GM21723 (cell line): ENCODE data around the gene TNRC6C.

Experiments
- ATAC-seq: cut with Tn5 transposase; IDR thresholded peaks from one replicate; pipeline ENCODE4 v1.9.1; 2021; ENCODE audit warnings: mild to moderate bottlenecking, moderate library complexity; ENCODE audit not compliant: unreplicated experiment

Gene TNRC6C

GRCh38 chr17:78012428-78012827 is 53.9 kb downstream of the TNRC6C start:
- ATAC-seq, result no peak

- ATAC-seq, result no peak
Measured at GRCh38 chr17:78013683-78014467, 55.4 kb downstream of the TNRC6C start.

GRCh38 chr17:78014646-78015045 is 56.1 kb downstream of the TNRC6C start:
- ATAC-seq, result no peak

- no peak for ATAC-seq
Measured at GRCh38 chr17:78016852-78017251, 58.3 kb downstream of the TNRC6C start.

- no peak for ATAC-seq
Measured at GRCh38 chr17:78019367-78019975, 61.0 kb downstream of the TNRC6C start.

- peak; percentile 60 for ATAC-seq
Measured at GRCh38 chr17:78019976-78020716, 61.6 kb downstream of the TNRC6C start.

- ATAC-seq, result no peak
Measured at GRCh38 chr17:78020717-78021108, 62.2 kb downstream of the TNRC6C start.

GRCh38 chr17:78022425-78022824 is 63.9 kb downstream of the TNRC6C start:
- ATAC-seq, result no peak

GRCh38 chr17:78023042-78023441 is 64.5 kb downstream of the TNRC6C start:
- no peak for ATAC-seq

GRCh38 chr17:78026381-78026780 is 67.9 kb downstream of the TNRC6C start:
- no peak for ATAC-seq

- no peak for ATAC-seq
Measured at GRCh38 chr17:78027121-78027520, 68.6 kb downstream of the TNRC6C start.

GRCh38 chr17:78029697-78030096 is 71.2 kb downstream of the TNRC6C start:
- ATAC-seq, result no peak

- ATAC-seq, result no peak
Measured at GRCh38 chr17:78031435-78031834, 72.9 kb downstream of the TNRC6C start.

- no peak for ATAC-seq
Measured at GRCh38 chr17:78032166-78032565, 73.7 kb downstream of the TNRC6C start.

- ATAC-seq, result no peak
Measured at GRCh38 chr17:78034429-78035091, 76.1 kb downstream of the TNRC6C start.

GRCh38 chr17:78037280-78037679 is 78.8 kb downstream of the TNRC6C start:
- ATAC-seq, result no peak

- no peak for ATAC-seq
Measured at GRCh38 chr17:78038748-78039288, 80.3 kb downstream of the TNRC6C start.

- ATAC-seq, result no peak
Measured at GRCh38 chr17:78039581-78039980, 81.1 kb downstream of the TNRC6C start.

- no peak for ATAC-seq
Measured at GRCh38 chr17:78040440-78041385, 82.2 kb downstream of the TNRC6C start.
